Measurements from ENCODE around the gene PRKCA. TPM values are rescaled to one million over a fixed set of nuclear protein-coding genes. Genes with fewer than 3 reads are reported as not detected.
"Not testable (repeated sequence)": the region's sequence is repeated elsewhere in the genome, so short reads cannot be mapped to it uniquely, and the experiment has no call there.

The PRKCA gene
- total and polyA plus RNA-seq, 9 donors: 9.1 to 67.6 (median 37.2) TPM

DNA sequence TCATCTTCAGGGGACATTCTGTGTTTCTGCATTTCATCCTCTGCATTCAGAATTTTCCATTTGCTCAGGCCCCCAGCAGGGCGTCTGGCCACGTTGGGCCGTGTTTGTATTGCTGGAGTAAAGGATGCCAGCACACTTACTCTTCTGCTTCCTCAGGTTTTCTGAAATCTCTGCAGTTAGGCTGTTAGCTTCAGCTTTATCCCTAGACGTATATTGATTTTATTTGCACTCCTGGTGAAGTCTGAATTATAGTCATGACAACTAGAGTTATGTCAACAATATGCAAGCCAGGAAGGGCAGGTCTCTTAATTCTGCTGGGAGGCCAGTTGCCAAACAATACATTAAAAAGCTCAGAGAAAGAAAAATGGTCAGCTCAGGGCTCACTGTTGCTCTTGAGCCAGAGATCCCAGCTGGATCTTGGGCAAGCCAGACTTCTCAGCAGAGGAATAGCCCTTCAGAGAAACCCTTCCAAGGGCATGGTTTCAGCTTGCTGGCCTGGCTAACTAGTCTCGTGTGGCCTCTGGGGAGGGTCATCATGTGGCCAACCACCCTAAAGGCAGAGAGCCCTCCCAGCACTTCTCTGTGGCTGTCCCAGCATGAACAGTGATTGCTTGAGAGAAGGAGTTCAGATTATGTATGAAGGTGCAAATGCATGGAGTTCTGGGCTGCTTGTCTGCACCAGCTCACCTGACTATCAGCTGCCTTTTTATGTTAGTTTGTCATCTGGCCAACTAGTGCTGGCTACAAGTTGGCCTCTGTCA, 422.3 kb downstream of the PRKCA start:
- no peak overlapping the region for H3K27ac ChIP-seq
- no peaks in the 10 kb centered on the region for H3K36me3 ChIP-seq
- H3K4me3 ChIP-seq: no peak overlapping the region
- intact Hi-C loops (cut with DNase I): loop anchor here in 1 of 4 donors (10.0 kb wide), 1 partner anchor 180 kb away; no protein-coding TSS in a partner anchor
- WGBS, 3 donors: 4 to 6% (median 6%) methylated on average over 5 of the region's 5 CpGs
- no peaks in the 10 kb centered on the region for H3K27me3 ChIP-seq
- TF ChIP-seq EP300 (IDR thresholded peaks at IDR 0.05) (no peak), POLR2A (IDR thresholded peaks at IDR 0.05) (no peak)
- TF ChIP-seq, protein P1, sequence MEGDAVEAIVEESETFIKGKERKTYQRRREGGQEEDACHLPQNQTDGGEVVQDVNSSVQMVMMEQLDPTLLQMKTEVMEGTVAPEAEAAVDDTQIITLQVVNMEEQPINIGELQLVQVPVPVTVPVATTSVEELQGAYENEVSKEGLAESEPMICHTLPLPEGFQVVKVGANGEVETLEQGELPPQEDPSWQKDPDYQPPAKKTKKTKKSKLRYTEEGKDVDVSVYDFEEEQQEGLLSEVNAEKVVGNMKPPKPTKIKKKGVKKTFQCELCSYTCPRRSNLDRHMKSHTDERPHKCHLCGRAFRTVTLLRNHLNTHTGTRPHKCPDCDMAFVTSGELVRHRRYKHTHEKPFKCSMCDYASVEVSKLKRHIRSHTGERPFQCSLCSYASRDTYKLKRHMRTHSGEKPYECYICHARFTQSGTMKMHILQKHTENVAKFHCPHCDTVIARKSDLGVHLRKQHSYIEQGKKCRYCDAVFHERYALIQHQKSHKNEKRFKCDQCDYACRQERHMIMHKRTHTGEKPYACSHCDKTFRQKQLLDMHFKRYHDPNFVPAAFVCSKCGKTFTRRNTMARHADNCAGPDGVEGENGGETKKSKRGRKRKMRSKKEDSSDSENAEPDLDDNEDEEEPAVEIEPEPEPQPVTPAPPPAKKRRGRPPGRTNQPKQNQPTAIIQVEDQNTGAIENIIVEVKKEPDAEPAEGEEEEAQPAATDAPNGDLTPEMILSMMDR (IDR thresholded peaks at IDR 0.05): no peak
- no peak for DNase-seq
- no peaks in the 10 kb centered on the region for H3K9me3 ChIP-seq
- peaks cover 9% of the 10 kb centered on the region for H3K4me1 ChIP-seq (ENCODE audit: insufficient read depth)

DNA sequence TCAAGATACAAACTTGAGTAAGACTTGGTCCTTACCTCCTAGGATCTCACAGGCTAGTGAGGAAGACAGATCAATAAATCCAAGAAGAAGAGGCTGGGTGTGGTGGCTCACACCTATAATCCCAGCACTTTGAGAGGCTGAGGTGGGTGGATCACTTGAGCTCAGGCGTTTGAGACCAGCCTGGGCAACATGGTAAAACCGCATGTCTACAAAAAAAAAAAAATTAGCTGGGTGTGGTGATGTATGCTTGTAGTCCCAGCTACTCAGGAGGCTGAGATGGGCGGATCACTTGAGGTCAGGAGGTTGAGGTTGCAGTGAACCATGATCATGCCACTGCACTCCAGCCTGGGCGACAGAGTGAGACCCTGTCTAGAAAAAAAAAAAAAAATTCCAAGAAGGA, 423.0 kb downstream of the PRKCA start:
- not testable (repeated sequence) for DNase-seq; H3K27ac ChIP-seq; H3K4me1 ChIP-seq (ENCODE audit: insufficient read depth); H3K4me3 ChIP-seq; H3K27me3 ChIP-seq; H3K36me3 ChIP-seq; H3K9me3 ChIP-seq
- intact Hi-C loops (cut with DNase I): loop anchor here in 1 of 4 donors (10.0 kb wide), 1 partner anchor 179 kb away; no protein-coding TSS in a partner anchor
- WGBS, 3 donors: 89 to 91% (median 89%) methylated on average over 4 of the region's 4 CpGs

DNA sequence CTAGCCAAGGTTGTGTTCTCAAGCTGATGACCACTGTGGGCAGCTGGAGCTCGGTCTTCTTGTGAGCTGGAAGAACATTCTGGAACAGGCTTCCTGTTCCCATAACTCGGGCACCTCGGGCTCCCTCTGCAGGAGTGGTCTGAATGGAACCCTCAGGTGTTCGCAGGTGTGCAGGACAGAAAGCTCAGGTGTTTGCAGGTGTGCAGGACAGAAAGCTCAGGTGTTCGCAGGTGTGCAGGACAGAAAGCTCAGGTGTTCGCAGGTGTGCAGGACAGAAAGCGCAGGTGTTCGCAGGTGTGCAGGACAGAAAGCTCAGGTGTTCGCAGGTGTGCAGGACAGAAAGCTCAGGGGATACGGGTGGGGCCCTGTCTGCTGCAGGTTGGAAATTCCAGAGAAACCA, 423.5 kb downstream of the PRKCA start:
- intact Hi-C loops (cut with DNase I): loop anchor here in 2 of 4 donors (1.0 to 10.0 kb wide), 2 partner anchors 10 to 179 kb away; no protein-coding TSS in a partner anchor
- no peaks in the 10 kb centered on the region for H3K9me3 ChIP-seq
- no peak for TF ChIP-seq POLR2A (IDR thresholded peaks at IDR 0.05)
- TF ChIP-seq, protein P1 (IDR thresholded peaks at IDR 0.05): no peak
- H3K27me3 ChIP-seq: no peaks in the 10 kb centered on the region
- no peak overlapping the region for H3K4me3 ChIP-seq
- no peak overlapping the region for H3K27ac ChIP-seq
- WGBS, 3 donors: 95 to 98% (median 96%) methylated on average over 10 of the region's 10 CpGs
- no peak for DNase-seq
- no peaks in the 10 kb centered on the region for H3K36me3 ChIP-seq
- peaks cover 9% of the 10 kb centered on the region for H3K4me1 ChIP-seq (ENCODE audit: insufficient read depth)

DNA sequence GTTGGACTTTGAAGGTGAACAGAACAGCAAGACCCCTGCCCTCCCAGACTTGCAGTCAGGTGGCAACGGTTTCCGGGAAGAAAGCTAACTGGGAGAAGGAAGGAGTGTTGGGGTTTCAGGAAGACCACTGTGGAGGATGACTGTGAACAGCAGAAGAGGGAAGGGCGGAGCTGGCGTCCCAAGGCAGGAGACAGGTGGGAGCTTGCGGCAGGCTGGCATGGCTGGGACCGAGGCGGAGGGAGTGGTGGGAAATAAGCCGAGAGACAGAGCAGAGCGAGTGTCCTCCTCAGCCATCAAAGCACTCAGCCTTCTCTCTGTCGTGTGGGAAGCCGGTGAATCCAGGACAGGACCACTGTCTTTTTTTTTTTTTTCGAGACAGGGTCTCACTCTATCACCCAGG, 424.0 kb downstream of the PRKCA start:
- Histone ChIP-seq H3K4me3 (no peak overlapping the region), H3K36me3 (no peaks in the 10 kb centered on the region), H3K4me1 (ENCODE audit: insufficient read depth) (peaks cover 9% of the 10 kb centered on the region), H3K9me3 (no peaks in the 10 kb centered on the region), H3K27ac (no peak overlapping the region), H3K27me3 (no peaks in the 10 kb centered on the region)
- intact Hi-C loops (cut with DNase I): loop anchor here in 2 of 4 donors (1.0 to 10.0 kb wide), 2 partner anchors 10 to 178 kb away; no protein-coding TSS in a partner anchor
- TF ChIP-seq, protein P1 (IDR thresholded peaks at IDR 0.05): no peak
- TF ChIP-seq EP300 (IDR thresholded peaks at IDR 0.05) (no peak), POLR2A (IDR thresholded peaks at IDR 0.05) (no peak)
- 95 to 96% (median 96%) methylated on average over 12 of the region's 12 CpGs for WGBS, 3 donors
- DNase-seq: no peak

DNA sequence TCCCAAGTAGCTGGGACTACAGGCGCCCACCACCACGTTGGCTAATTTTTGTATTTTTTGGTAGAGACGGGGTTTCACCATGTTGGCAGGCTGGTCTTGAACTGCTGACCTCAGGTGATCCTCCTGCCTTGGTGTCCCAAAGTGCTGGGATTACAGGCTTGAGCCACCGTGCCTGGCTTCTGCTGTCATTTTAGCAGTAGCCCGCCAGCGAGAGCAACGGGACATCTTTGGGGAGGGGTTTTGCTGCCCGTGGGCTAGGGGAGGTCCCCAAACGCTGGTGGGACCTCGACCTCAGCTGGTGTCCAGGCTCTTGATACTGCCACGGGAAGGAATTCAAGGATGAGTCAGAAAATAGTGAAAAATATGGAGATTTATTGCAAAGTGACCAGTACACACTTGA, 424.4 kb downstream of the PRKCA start:
- H3K36me3 ChIP-seq: no peaks in the 10 kb centered on the region
- DNase-seq: no peak
- TF ChIP-seq EP300 (IDR thresholded peaks at IDR 0.05) (no peak), POLR2A (IDR thresholded peaks at IDR 0.05) (no peak)
- WGBS, 3 donors: 80 to 87% (median 83%) methylated on average over 11 of the region's 11 CpGs
- no peak overlapping the region for H3K4me3 ChIP-seq
- peaks cover 9% of the 10 kb centered on the region for H3K4me1 ChIP-seq (ENCODE audit: insufficient read depth)
- H3K9me3 ChIP-seq: no peaks in the 10 kb centered on the region
- no peaks in the 10 kb centered on the region for H3K27me3 ChIP-seq
- H3K27ac ChIP-seq: no peak overlapping the region
- intact Hi-C loops (cut with DNase I): loop anchor here in 2 of 4 donors (1.0 to 10.0 kb wide), 2 partner anchors 11 to 178 kb away; no protein-coding TSS in a partner anchor

All from ovary (tissue), 9 donors.